Panc1 (cell line): ENCODE results near the gene ADD1. TPM values are rescaled to one million over a fixed set of nuclear protein-coding genes. Genes with fewer than 3 reads are reported as not detected.

ENCODE experiments used
- ATAC-seq: fragments of 200-7000 bp; cut with Tn5 transposase; 2 replicates; pipeline ENCODE4 v1.9.1; 2020; ENCODE audit warnings: mild to moderate bottlenecking, moderate library complexity
- BruUV-seq: library from RNA; stranded (reverse); fragments of 400-500 nt; replicated peaks from 2 replicates; lab custom pipeline; 2021; lab: Mats Ljungman, UMichigan
- CTCF ChIA-PET: fragments of 300-600 bp; sonication (Branson Sonifier 250); formaldehyde crosslinking; loops from one replicate; lab custom pipeline; 2022; ENCODE audit warnings: antibody characterized with exemption; lab: Charles Lee
- POLR2A ChIA-PET: fragments of 300-600 bp; sonication (Branson Sonifier 250); formaldehyde crosslinking; loops from one replicate; lab custom pipeline; 2022; ENCODE audit warnings: antibody characterized with exemption; lab: Charles Lee
- DNase-seq: peaks from one replicate; pipeline ENCODE4 v3.0.0-alpha.2; 2010; ENCODE audit warnings: low read depth, low spot score
- H3K27ac ChIP-seq: 2 replicates; pipeline ENCODE4 v1.5.1; 2011; ENCODE audit warnings: mild to moderate bottlenecking, low read length, inconsistent platforms
- H3K27me3 ChIP-seq: fragments of 200-500 bp; sonication (Bioruptor generic); 2 replicates; pipeline ENCODE4 v1.6.0; 2014; ENCODE audit warnings: low read length, inconsistent platforms; ENCODE audit not compliant: control insufficient read depth, insufficient read depth
- H3K36me3 ChIP-seq: fragments of 200-500 bp; sonication (Bioruptor generic); 2 replicates; pipeline ENCODE4 v1.5.1; 2014; ENCODE audit warnings: inconsistent platforms, mild to moderate bottlenecking, low read length, moderate library complexity; ENCODE audit not compliant: control insufficient read depth, insufficient read depth
- H3K4me1 ChIP-seq: 2 replicates; pipeline ENCODE4 v1.5.1; 2011; ENCODE audit warnings: inconsistent platforms, mild to moderate bottlenecking, low read length, moderate library complexity; ENCODE audit not compliant: control insufficient read depth, insufficient read depth
- H3K4me3 ChIP-seq, 2 experiments: 2 replicates each; pipeline ENCODE4 v1.5.1; 2011 to 2012; ENCODE audit warnings: low read depth in 2 of 2, low read length in 2 of 2, mild to moderate bottlenecking in 2 of 2, inconsistent platforms in 1 of 2, moderate library complexity in 1 of 2
- H3K9me3 ChIP-seq: fragments of 200-500 bp; sonication (Bioruptor generic); 2 replicates; pipeline ENCODE4 v1.5.1; 2014; ENCODE audit warnings: low read depth, mild to moderate bottlenecking, inconsistent platforms, low read length, moderate library complexity; ENCODE audit not compliant: control insufficient read depth, insufficient read depth
- CTCF ChIP-seq: fragments of 450-650 bp; IDR thresholded peaks from 2 replicates; pipeline ENCODE4 v1.5.1; 2017; ENCODE audit warnings: mild to moderate bottlenecking
- POLR2AphosphoS5 ChIP-seq: IDR thresholded peaks from 2 replicates; pipeline ENCODE4 v1.6.1; 2012; ENCODE audit warnings: mild to moderate bottlenecking, low read depth, low read length, moderate library complexity
- REST ChIP-seq, 2 experiments: IDR thresholded peaks; 2 replicates each; pipeline ENCODE4 v1.6.1; 2011 to 2012; ENCODE audit warnings: low read depth in 2 of 2, control low read depth in 1 of 2, low read length in 1 of 2, mild to moderate bottlenecking in 1 of 2, moderate library complexity in 1 of 2; ENCODE audit not compliant: insufficient read depth in 1 of 2
- SIN3A ChIP-seq: IDR thresholded peaks from 2 replicates; pipeline ENCODE4 v1.6.1; 2012; ENCODE audit warnings: low read depth, mild to moderate bottlenecking, low read length, moderate library complexity, borderline replicate concordance; ENCODE audit not compliant: insufficient read depth
- TCF7L2 ChIP-seq: IDR thresholded peaks from 2 replicates; pipeline ENCODE4 v1.6.1; 2011; ENCODE audit warnings: mild to moderate bottlenecking, low read depth, low read length, inconsistent platforms
- in situ Hi-C: cut with HindIII; loops from 2 replicates; pipeline ENCODE4 v1.10.0; 2016; ENCODE audit warnings: low sequenced_read_pairs, low pct_unique_long_range_greater_than_20kb
- intact Hi-C: fragments of 100-400 bp; cut with micrococcal nuclease; formaldehyde crosslinking; loops from one replicate; pipeline ENCODE4 v1.10.0; 2022; ENCODE audit not compliant: unreplicated experiment
- total RNA-seq: library from RNA; stranded (reverse); gene quantifications from one replicate; pipeline ENCODE4 v1.2.1, GENCODE V29; 2021; ENCODE audit not compliant: unreplicated experiment

Gene ADD1
- total RNA-seq, 1 experiment from 2014 or later: 158 TPM

GRCh38 chr4:2886161-2886560, 42.5 kb downstream of the ADD1 start:
- peaks cover 6% of the 10 kb centered on the region; the same call in 1 of the 2 replicates for H3K36me3 ChIP-seq
- POLR2A ChIA-PET: no interaction called here

GRCh38 chr4:2886622-2887021, 43.0 kb downstream of the ADD1 start:
- Histone ChIP-seq H3K4me3 (no peak overlapping the region), H3K27me3 (no peaks in the 10 kb centered on the region), H3K4me1 (no peaks in the 10 kb centered on the region), H3K9me3 (no peaks in the 10 kb centered on the region), H3K27ac (no peak overlapping the region), H3K36me3 (peaks cover 7% of the 10 kb centered on the region; the same call in 1 of the 2 replicates)
- no peak for TF ChIP-seq TCF7L2
- no peak for TF ChIP-seq REST (IDR thresholded peaks at IDR 0.05; ENCODE audit: insufficient read depth in 1 of 2, low read depth in 2 of 2, low read length in 1 of 2)
- no peak for TF ChIP-seq CTCF
- TF ChIP-seq POLR2AphosphoS5: no peak
- no peak for TF ChIP-seq SIN3A
- intact Hi-C loops: no loop called here
- ATAC-seq (no peak), DNase-seq (no peak)
- no TSS peak for BruUV-seq
- in situ Hi-C loops: no loop called here
- ChIA-PET POLR2A (no interaction called here), CTCF (no interaction called here)

More at GRCh38 chr4:2886161-2886560, 42.5 kb downstream of the ADD1 start:
- no TSS peak for BruUV-seq
- H3K27ac ChIP-seq: no peak overlapping the region
- CTCF ChIA-PET: no interaction called here
- no peaks in the 10 kb centered on the region for H3K4me1 ChIP-seq
- no peaks in the 10 kb centered on the region for H3K9me3 ChIP-seq
- TF ChIP-seq TCF7L2 (no peak), CTCF (no peak), POLR2AphosphoS5 (no peak), REST (IDR thresholded peaks at IDR 0.05; ENCODE audit: insufficient read depth in 1 of 2, low read depth in 2 of 2, low read length in 1 of 2) (no peak), SIN3A (no peak)
- ATAC-seq (no peak), DNase-seq (no peak)
- H3K4me3 ChIP-seq: no peak overlapping the region
- intact Hi-C loops (no loop called here), in situ Hi-C loops (no loop called here)
- H3K27me3 ChIP-seq: no peaks in the 10 kb centered on the region
